ENCODE results near the gene KLHL22. TPM values are rescaled to one million over a fixed set of nuclear protein-coding genes. Genes with fewer than 3 reads are reported as not detected.

KLHL22 gene
- total and polyA plus RNA-seq, 5 donors, result 17.9 to 25.8 (median 20.5) TPM

GRCh38 chr22:20498913-20499312, 3.3 kb upstream of the KLHL22 start:
- WGBS, result 61% methylated on average over 3 of the region's 3 CpGs
- H3K9me3 ChIP-seq (ENCODE audit: control insufficient read depth, low read length), result no peaks in the 10 kb centered on the region
- H3K4me1 ChIP-seq (ENCODE audit: control insufficient read depth, insufficient read depth, low read length), result peaks cover 2% of the 10 kb centered on the region
- H3K4me3 ChIP-seq (ENCODE audit: low read length), result no peak overlapping the region
- intact Hi-C loops (cut with DNase I), result loop anchor here in 1 of 4 donors (10.0 kb wide), 1 partner anchor 64 kb away; the partner anchor contains the start of gene SCARF2
- no peaks in the 10 kb centered on the region for H3K27me3 ChIP-seq (ENCODE audit: control insufficient read depth, insufficient read depth)
- no peak for ATAC-seq
- no peak for DNase-seq
- H3K27ac ChIP-seq (ENCODE audit: low read length), result no peak overlapping the region

GRCh38 chr22:20497426-20497825, 1.8 kb upstream of the KLHL22 start:
- no peak overlapping the region for H3K4me3 ChIP-seq (ENCODE audit: low read length)
- intact Hi-C loops (cut with DNase I), result loop anchor here in 1 of 4 donors (10.0 kb wide), 1 partner anchor 63 kb away; the partner anchor contains the start of gene SCARF2
- DNase-seq (no peak), ATAC-seq (no peak)
- H3K27ac ChIP-seq (ENCODE audit: low read length), result no peak overlapping the region
- H3K4me1 ChIP-seq (ENCODE audit: control insufficient read depth, insufficient read depth, low read length), result peaks cover 2% of the 10 kb centered on the region
- 87% methylated on average over 3 of the region's 3 CpGs for WGBS
- H3K9me3 ChIP-seq (ENCODE audit: control insufficient read depth, low read length), result no peaks in the 10 kb centered on the region
- H3K27me3 ChIP-seq (ENCODE audit: control insufficient read depth, insufficient read depth), result no peaks in the 10 kb centered on the region

GRCh38 chr22:20495861-20496681, 476 bp upstream of the KLHL22 start:
- ATAC-seq, result peak; percentile 97 to 98
- DNase-seq, result peak; percentile 94 to 97 (median 97)
- Histone ChIP-seq H3K9me3 (ENCODE audit: control insufficient read depth, low read length) (no peaks in the 10 kb centered on the region), H3K27ac (ENCODE audit: low read length) (peak overlapping the region; percentile 88), H3K4me1 (ENCODE audit: control insufficient read depth, insufficient read depth, low read length) (peaks cover 2% of the 10 kb centered on the region), H3K27me3 (ENCODE audit: control insufficient read depth, insufficient read depth) (no peaks in the 10 kb centered on the region), H3K4me3 (ENCODE audit: low read length) (peak overlapping the region; percentile 88)
- under 1% methylated on average over 54 of the region's 54 CpGs for WGBS
- intact Hi-C loops (cut with DNase I), result loop anchor here in 1 of 4 donors (10.0 kb wide), 1 partner anchor 61 kb away; the partner anchor contains the start of gene SCARF2

- H3K4me1 ChIP-seq (ENCODE audit: control insufficient read depth, insufficient read depth, low read length), result no peaks in the 10 kb centered on the region
- intact Hi-C loops (cut with DNase I), result loop anchor here in 1 of 4 donors (10.0 kb wide), 1 partner anchor 57 kb away; the partner anchor contains the start of gene SCARF2
- H3K27ac ChIP-seq (ENCODE audit: low read length), result no peak overlapping the region
- 95% methylated on average over 2 of the region's 2 CpGs for WGBS
- ATAC-seq, result no peak
- H3K27me3 ChIP-seq (ENCODE audit: control insufficient read depth, insufficient read depth), result no peaks in the 10 kb centered on the region
- peak in 1 of 3 donors; percentile 4 for DNase-seq
- no peak overlapping the region for H3K4me3 ChIP-seq (ENCODE audit: low read length)
- H3K9me3 ChIP-seq (ENCODE audit: control insufficient read depth, low read length), result no peaks in the 10 kb centered on the region
These were observed 4.2 kb downstream of the KLHL22 start for GRCh38 chr22:20491346-20491745.

GRCh38 chr22:20490941-20491307, 4.7 kb downstream of the KLHL22 start:
- H3K27ac ChIP-seq (ENCODE audit: low read length), result no peak overlapping the region
- peak in 1 of 3 donors; percentile 5 for DNase-seq
- no peaks in the 10 kb centered on the region for H3K27me3 ChIP-seq (ENCODE audit: control insufficient read depth, insufficient read depth)
- ATAC-seq, result no peak
- H3K4me1 ChIP-seq (ENCODE audit: control insufficient read depth, insufficient read depth, low read length), result no peaks in the 10 kb centered on the region
- H3K9me3 ChIP-seq (ENCODE audit: control insufficient read depth, low read length), result no peaks in the 10 kb centered on the region
- intact Hi-C loops (cut with DNase I), result loop anchor here in 1 of 4 donors (10.0 kb wide), 1 partner anchor 56 kb away; the partner anchor contains the start of gene SCARF2
- WGBS, result 92% methylated on average over 1 of the region's 1 CpG
- no peak overlapping the region for H3K4me3 ChIP-seq (ENCODE audit: low read length)

GRCh38 chr22:20490183-20490940, 5.2 kb downstream of the KLHL22 start:
- intact Hi-C loops (cut with DNase I), result loop anchor here in 1 of 4 donors (10.0 kb wide), 1 partner anchor 56 kb away; the partner anchor contains the start of gene SCARF2
- Histone ChIP-seq H3K27ac (ENCODE audit: low read length) (no peak overlapping the region), H3K27me3 (ENCODE audit: control insufficient read depth, insufficient read depth) (no peaks in the 10 kb centered on the region), H3K9me3 (ENCODE audit: control insufficient read depth, low read length) (no peaks in the 10 kb centered on the region), H3K4me1 (ENCODE audit: control insufficient read depth, insufficient read depth, low read length) (no peaks in the 10 kb centered on the region), H3K4me3 (ENCODE audit: low read length) (no peak overlapping the region)
- DNase-seq (no peak), ATAC-seq (no peak)
- WGBS, result 83% methylated on average over 6 of the region's 6 CpGs

- ATAC-seq (no peak), DNase-seq (no peak)
- no peak overlapping the region for H3K4me3 ChIP-seq (ENCODE audit: low read length)
- no peak overlapping the region for H3K27ac ChIP-seq (ENCODE audit: low read length)
- WGBS, result 83% methylated on average over 11 of the region's 11 CpGs
- no peaks in the 10 kb centered on the region for H3K9me3 ChIP-seq (ENCODE audit: control insufficient read depth, low read length)
- intact Hi-C loops (cut with DNase I), result no loop called here
- H3K27me3 ChIP-seq (ENCODE audit: control insufficient read depth, insufficient read depth), result no peaks in the 10 kb centered on the region
- H3K4me1 ChIP-seq (ENCODE audit: control insufficient read depth, insufficient read depth, low read length), result no peaks in the 10 kb centered on the region
These were observed 6.6 kb downstream of the KLHL22 start for GRCh38 chr22:20488946-20489345.

- Histone ChIP-seq H3K27me3 (ENCODE audit: control insufficient read depth, insufficient read depth) (no peaks in the 10 kb centered on the region), H3K9me3 (ENCODE audit: control insufficient read depth, low read length) (no peaks in the 10 kb centered on the region), H3K4me3 (ENCODE audit: low read length) (no peak overlapping the region), H3K4me1 (ENCODE audit: control insufficient read depth, insufficient read depth, low read length) (no peaks in the 10 kb centered on the region), H3K27ac (ENCODE audit: low read length) (no peak overlapping the region)
- DNase-seq (no peak), ATAC-seq (no peak)
- intact Hi-C loops (cut with DNase I), result no loop called here
- 91% methylated on average over 2 of the region's 2 CpGs for WGBS
These were observed 7.9 kb downstream of the KLHL22 start for GRCh38 chr22:20487715-20488114.

GRCh38 chr22:20486229-20486628, 9.4 kb downstream of the KLHL22 start:
- ATAC-seq (no peak), DNase-seq (no peak)
- Histone ChIP-seq H3K27me3 (ENCODE audit: control insufficient read depth, insufficient read depth) (no peaks in the 10 kb centered on the region), H3K4me1 (ENCODE audit: control insufficient read depth, insufficient read depth, low read length) (no peaks in the 10 kb centered on the region), H3K4me3 (ENCODE audit: low read length) (no peak overlapping the region), H3K9me3 (ENCODE audit: control insufficient read depth, low read length) (no peaks in the 10 kb centered on the region), H3K27ac (ENCODE audit: low read length) (no peak overlapping the region)
- WGBS, result 83% methylated on average over 2 of the region's 2 CpGs
- intact Hi-C loops (cut with DNase I), result no loop called here

- no peaks in the 10 kb centered on the region for H3K9me3 ChIP-seq (ENCODE audit: control insufficient read depth, low read length)
- no peak overlapping the region for H3K4me3 ChIP-seq (ENCODE audit: low read length)
- no peaks in the 10 kb centered on the region for H3K4me1 ChIP-seq (ENCODE audit: control insufficient read depth, insufficient read depth, low read length)
- H3K27me3 ChIP-seq (ENCODE audit: control insufficient read depth, insufficient read depth), result no peaks in the 10 kb centered on the region
- ATAC-seq (no peak), DNase-seq (no peak)
- no peak overlapping the region for H3K27ac ChIP-seq (ENCODE audit: low read length)
- WGBS, result 90% methylated on average over 4 of the region's 4 CpGs
- intact Hi-C loops (cut with DNase I), result no loop called here
These were observed 10.5 kb downstream of the KLHL22 start for GRCh38 chr22:20484948-20485683.

Data from right cardiac atrium (tissue), 5 donors.